Measurements from ENCODE around the gene ARID5B. TPM values are rescaled to one million over a fixed set of nuclear protein-coding genes. Genes with fewer than 3 reads are reported as not detected.

ARID5B gene
- polyA plus RNA-seq, 1 of the 3 experiments (the other 2 are of a cell fraction): 10.9 TPM

GRCh38 chr10:61890430-61890829 is 11.1 kb upstream of the ARID5B start:
- CTCF ChIA-PET: interaction anchor here (0.7 to 1.0 kb wide), 2 partner anchors 14 to 18 kb away, joined by 3 read pairs; no protein-coding TSS in a partner anchor
- Histone ChIP-seq H3K9me3 (no peaks in the 10 kb centered on the region), H3K27me3 (ENCODE audit: insufficient read depth) (no peaks in the 10 kb centered on the region), H3K36me3 (replicated peaks in 1 of 2; ENCODE audit: control insufficient read depth in 1 of 2, insufficient read depth in 2 of 2, low read length in 1 of 2) (no peaks in the 10 kb centered on the region), H3K4me3 (ENCODE audit: low read depth in 2 of 2, low read length in 1 of 2) (no peak overlapping the region), H3K9ac (no peak overlapping the region), H3K4me2 (no peak overlapping the region), H4K20me1 (ENCODE audit: insufficient read depth) (no peaks in the 10 kb centered on the region), H3K4me1 (ENCODE audit: control insufficient read depth in 1 of 2, insufficient read depth in 2 of 2, low read depth in 1 of 2, low read length in 1 of 2) (no peaks in the 10 kb centered on the region), H3K9me2 (no peaks in the 10 kb centered on the region), H3K27ac (ENCODE audit: low read depth in 2 of 2, low read length in 1 of 2) (no peak overlapping the region), H3F3A (replicated peaks; ENCODE audit: insufficient read depth) (no peaks in the 10 kb centered on the region), H3K79me2 (ENCODE audit: insufficient read depth) (no peaks in the 10 kb centered on the region), H2AFZ (ENCODE audit: low read depth) (no peak overlapping the region)
- POLR2A ChIA-PET: no interaction called here
- TF ChIP-seq RFX5 (IDR thresholded peaks at IDR 0.05; ENCODE audit: low read length) (no peak), JUND (IDR thresholded peaks at IDR 0.05) (no peak), TAF1 (IDR thresholded peaks at IDR 0.05; ENCODE audit: borderline replicate concordance, low read depth, low read length) (no peak), RCOR1 (IDR thresholded peaks at IDR 0.05; ENCODE audit: low read length) (no peak), TCF12 (IDR thresholded peaks at IDR 0.05) (no peak), TEAD4 (IDR thresholded peaks at IDR 0.05; ENCODE audit: borderline replicate concordance, insufficient read depth) (no peak), YY1 (IDR thresholded peaks at IDR 0.05; ENCODE audit: low read depth) (no peak), PBX3 (IDR thresholded peaks at IDR 0.05) (no peak)
- TF ChIP-seq, protein P1, sequence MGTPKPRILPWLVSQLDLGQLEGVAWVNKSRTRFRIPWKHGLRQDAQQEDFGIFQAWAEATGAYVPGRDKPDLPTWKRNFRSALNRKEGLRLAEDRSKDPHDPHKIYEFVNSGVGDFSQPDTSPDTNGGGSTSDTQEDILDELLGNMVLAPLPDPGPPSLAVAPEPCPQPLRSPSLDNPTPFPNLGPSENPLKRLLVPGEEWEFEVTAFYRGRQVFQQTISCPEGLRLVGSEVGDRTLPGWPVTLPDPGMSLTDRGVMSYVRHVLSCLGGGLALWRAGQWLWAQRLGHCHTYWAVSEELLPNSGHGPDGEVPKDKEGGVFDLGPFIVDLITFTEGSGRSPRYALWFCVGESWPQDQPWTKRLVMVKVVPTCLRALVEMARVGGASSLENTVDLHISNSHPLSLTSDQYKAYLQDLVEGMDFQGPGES (IDR thresholded peaks at IDR 0.05; ENCODE audit: low read depth, low read length): no peak
- no peak for DNase-seq

DNA sequence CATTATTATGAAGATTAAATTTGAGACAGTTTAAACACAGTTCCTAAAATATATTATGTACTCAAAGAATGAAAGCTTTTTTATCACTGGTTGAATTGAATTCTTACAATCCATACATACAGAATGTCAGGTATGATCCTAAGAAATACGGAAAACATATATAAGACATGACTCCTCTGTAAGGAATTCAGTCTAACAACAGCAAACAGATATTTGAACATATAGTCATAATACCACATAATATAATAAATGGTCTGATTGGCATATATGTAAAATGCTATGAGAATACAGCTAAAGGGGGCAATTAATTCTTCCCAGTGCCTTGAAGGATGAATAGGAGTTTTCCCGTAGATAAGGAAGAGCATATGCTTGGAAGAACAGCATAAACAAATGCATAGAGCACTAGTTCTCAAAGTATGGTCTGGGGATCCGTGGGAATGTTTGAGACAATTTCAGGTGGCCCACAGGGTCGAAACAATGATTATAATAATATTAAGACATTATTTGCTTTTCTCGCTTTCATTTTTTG is 10.6 kb upstream of the ARID5B start:
- H3K4me2 ChIP-seq: no peak overlapping the region
- H3K36me3 ChIP-seq (replicated peaks in 1 of 2; ENCODE audit: control insufficient read depth in 1 of 2, insufficient read depth in 2 of 2, low read length in 1 of 2): no peaks in the 10 kb centered on the region
- no peak for DNase-seq
- H3F3A ChIP-seq (replicated peaks; ENCODE audit: insufficient read depth): no peaks in the 10 kb centered on the region
- WGBS (ENCODE audit: low lambda C conversion rate): 80% methylated on average over 5 of the region's 5 CpGs
- no peaks in the 10 kb centered on the region for H4K20me1 ChIP-seq (ENCODE audit: insufficient read depth)
- no peak overlapping the region for H2AFZ ChIP-seq (ENCODE audit: low read depth)
- H3K9ac ChIP-seq: no peak overlapping the region
- no peaks in the 10 kb centered on the region for H3K79me2 ChIP-seq (ENCODE audit: insufficient read depth)
- no peaks in the 10 kb centered on the region for H3K4me1 ChIP-seq (ENCODE audit: control insufficient read depth in 1 of 2, insufficient read depth in 2 of 2, low read depth in 1 of 2, low read length in 1 of 2)
- H3K4me3 ChIP-seq (ENCODE audit: low read depth in 2 of 2, low read length in 1 of 2): no peak overlapping the region
- no peak for TF ChIP-seq RAD21 (IDR thresholded peaks at IDR 0.05; ENCODE audit: low read length)
- no peak for TF ChIP-seq NRF1 (IDR thresholded peaks at IDR 0.05; ENCODE audit: low read depth, low read length)
- TF ChIP-seq, protein P2, sequence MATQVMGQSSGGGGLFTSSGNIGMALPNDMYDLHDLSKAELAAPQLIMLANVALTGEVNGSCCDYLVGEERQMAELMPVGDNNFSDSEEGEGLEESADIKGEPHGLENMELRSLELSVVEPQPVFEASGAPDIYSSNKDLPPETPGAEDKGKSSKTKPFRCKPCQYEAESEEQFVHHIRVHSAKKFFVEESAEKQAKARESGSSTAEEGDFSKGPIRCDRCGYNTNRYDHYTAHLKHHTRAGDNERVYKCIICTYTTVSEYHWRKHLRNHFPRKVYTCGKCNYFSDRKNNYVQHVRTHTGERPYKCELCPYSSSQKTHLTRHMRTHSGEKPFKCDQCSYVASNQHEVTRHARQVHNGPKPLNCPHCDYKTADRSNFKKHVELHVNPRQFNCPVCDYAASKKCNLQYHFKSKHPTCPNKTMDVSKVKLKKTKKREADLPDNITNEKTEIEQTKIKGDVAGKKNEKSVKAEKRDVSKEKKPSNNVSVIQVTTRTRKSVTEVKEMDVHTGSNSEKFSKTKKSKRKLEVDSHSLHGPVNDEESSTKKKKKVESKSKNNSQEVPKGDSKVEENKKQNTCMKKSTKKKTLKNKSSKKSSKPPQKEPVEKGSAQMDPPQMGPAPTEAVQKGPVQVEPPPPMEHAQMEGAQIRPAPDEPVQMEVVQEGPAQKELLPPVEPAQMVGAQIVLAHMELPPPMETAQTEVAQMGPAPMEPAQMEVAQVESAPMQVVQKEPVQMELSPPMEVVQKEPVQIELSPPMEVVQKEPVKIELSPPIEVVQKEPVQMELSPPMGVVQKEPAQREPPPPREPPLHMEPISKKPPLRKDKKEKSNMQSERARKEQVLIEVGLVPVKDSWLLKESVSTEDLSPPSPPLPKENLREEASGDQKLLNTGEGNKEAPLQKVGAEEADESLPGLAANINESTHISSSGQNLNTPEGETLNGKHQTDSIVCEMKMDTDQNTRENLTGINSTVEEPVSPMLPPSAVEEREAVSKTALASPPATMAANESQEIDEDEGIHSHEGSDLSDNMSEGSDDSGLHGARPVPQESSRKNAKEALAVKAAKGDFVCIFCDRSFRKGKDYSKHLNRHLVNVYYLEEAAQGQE (IDR thresholded peaks at IDR 0.05; ENCODE audit: low read depth, low read length): no peak
- H3K27ac ChIP-seq (ENCODE audit: low read depth in 2 of 2, low read length in 1 of 2): no peak overlapping the region
- ChIA-PET POLR2A (no interaction called here), CTCF (interaction anchor here (0.5 to 1.0 kb wide), 2 partner anchors 14 to 750 kb away, joined by 3 read pairs; no protein-coding TSS in a partner anchor)
- no peaks in the 10 kb centered on the region for H3K9me3 ChIP-seq
- H3K27me3 ChIP-seq (ENCODE audit: insufficient read depth): no peaks in the 10 kb centered on the region
- no peaks in the 10 kb centered on the region for H3K9me2 ChIP-seq
